GM10248 (cell line): ENCODE data around the gene IPO11.
"Not testable (repeated sequence)": the region's sequence is repeated elsewhere in the genome, so short reads cannot be mapped to it uniquely, and the experiment has no call there.

Experiments used
- CTCF ChIA-PET: fragments of 300-600 bp; sonication (Branson Sonifier 250); formaldehyde crosslinking; extraction: SDS; loops from one replicate; lab custom pipeline; 2021; ENCODE audit warnings: antibody characterized with exemption; lab: Yijun Ruan, JAX
- POLR2A ChIA-PET: fragments of 350-650 bp; sonication (Branson Sonifier 250); formaldehyde crosslinking; extraction: SDS; loops from one replicate; lab custom pipeline; 2020; ENCODE audit warnings: antibody characterized with exemption; lab: Yijun Ruan, JAX
- DNase-seq: peaks from one replicate; pipeline ENCODE4 v3.0.0; 2012; ENCODE audit errors: extremely low spot score
- CTCF ChIP-seq: IDR thresholded peaks from 2 replicates; pipeline ENCODE4 v1.5.1; 2012; ENCODE audit warnings: mild to moderate bottlenecking, low read depth; ENCODE audit errors: extremely low read depth, missing control alignments, control extremely low read depth

IPO11 gene

DNA sequence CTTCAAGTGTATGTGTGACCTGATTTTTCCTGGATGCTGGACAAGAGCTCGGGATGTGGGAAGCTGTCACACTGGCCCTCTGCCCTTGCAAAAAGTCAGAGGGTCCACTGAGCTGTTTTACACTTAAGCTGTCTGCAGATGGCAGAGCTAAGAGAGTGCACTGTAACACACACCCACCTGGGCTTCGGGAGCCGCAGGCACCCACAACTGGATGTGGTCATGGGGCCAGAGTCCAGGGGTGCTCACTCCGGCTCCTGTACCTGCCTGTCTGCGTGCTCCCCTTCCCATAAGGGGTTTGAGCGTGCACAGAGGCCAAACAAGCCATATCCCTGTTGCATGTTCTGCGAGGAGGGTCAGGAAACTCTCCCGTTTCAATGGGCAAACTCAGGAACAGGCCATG is 248.6 kb downstream of the IPO11 start:
- ChIA-PET CTCF (no interaction called here), POLR2A (no interaction called here)
- TF ChIP-seq CTCF, result no peak
- no peak for DNase-seq

DNA sequence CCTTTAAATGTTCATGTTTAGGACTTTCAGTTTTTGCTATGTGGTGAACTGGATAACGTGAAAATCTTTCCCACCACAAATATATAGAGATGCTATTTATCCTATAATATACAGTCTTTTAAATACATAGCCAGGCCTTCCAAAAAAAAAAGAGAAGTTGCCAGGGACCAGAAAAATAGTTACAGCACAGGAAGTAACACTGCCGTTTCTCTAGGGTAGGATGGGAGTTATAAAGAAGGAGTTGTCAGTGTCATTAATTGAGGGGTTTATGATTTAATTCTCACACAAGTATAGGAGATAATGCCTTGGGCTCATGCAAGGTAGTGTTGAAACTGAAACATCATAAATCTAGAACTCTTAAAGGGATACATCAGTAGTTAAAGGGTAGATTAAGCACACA is 250.0 kb downstream of the IPO11 start:
- ChIA-PET POLR2A (no interaction called here), CTCF (no interaction called here)
- no peak for DNase-seq
- no peak for TF ChIP-seq CTCF

- POLR2A ChIA-PET, result no interaction called here
- CTCF ChIA-PET, result no interaction called here
- no peak for TF ChIP-seq CTCF
- DNase-seq, result no peak
Measured at GRCh38 chr5:62671479-62671878, 258.9 kb downstream of the IPO11 start.

DNA sequence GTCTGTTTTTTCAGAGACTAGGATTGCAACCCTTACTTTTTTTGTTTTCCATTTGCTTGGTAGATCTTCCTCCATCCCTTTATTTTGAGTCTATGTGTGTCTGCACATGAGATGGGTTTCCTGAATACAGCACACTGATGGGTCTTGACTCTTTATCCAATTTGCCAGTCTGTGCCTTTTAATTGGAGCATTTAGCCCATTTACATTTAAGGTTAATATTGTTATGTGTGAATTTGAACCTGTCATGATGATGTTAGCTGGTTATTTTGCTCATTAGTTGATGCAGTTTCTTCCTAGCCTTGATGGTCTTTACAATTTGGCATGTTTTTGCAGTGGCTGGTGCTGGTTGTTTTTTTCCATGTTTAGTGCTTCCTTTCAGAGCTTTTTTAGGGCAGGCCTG is 264.0 kb downstream of the IPO11 start:
- DNase-seq, POLR2A ChIA-PET, CTCF ChIA-PET: not testable (repeated sequence)
